Progenitor cell of endocrine pancreas (in vitro differentiated cells): Measurements from ENCODE around the gene MAP3K7. TPM values are rescaled to one million over a fixed set of nuclear protein-coding genes. Genes with fewer than 3 reads are reported as not detected.

ENCODE experiments used
- DNase-seq: peaks from one replicate; pipeline ENCODE4 v3.0.0; 2021; ENCODE audit warnings: low spot score; ENCODE audit not compliant: unreplicated experiment
- H3K27ac Mint-ChIP-seq: 2 replicates; pipeline ENCODE4 v1.8.0; 2021; ENCODE audit warnings: mild to moderate bottlenecking, moderate library complexity, mixed read lengths
- H3K27me3 Mint-ChIP-seq: 2 replicates; pipeline ENCODE4 v1.8.0; 2021; ENCODE audit warnings: mixed read lengths
- H3K36me3 Mint-ChIP-seq: 2 replicates; pipeline ENCODE4 v1.8.0; 2022; ENCODE audit warnings: mixed read lengths; ENCODE audit not compliant: insufficient read depth
- H3K4me1 Mint-ChIP-seq: 2 replicates; pipeline ENCODE4 v1.8.0; 2021; ENCODE audit warnings: low read depth, mixed read lengths
- H3K4me3 Mint-ChIP-seq: 2 replicates; pipeline ENCODE4 v1.8.0; 2021; ENCODE audit warnings: low read depth, mild to moderate bottlenecking, moderate library complexity, mixed read lengths
- H3K9me3 Mint-ChIP-seq: 2 replicates; pipeline ENCODE4 v1.8.0; 2021; ENCODE audit warnings: low read depth, mixed read lengths
- total RNA-seq: library from RNA; stranded (reverse); gene quantifications from 2 replicates; pipeline ENCODE4 v1.2.1, GENCODE V29; 2021
- TF ChIP-seq, protein P1 (sequence below): fragments of 200-600 bp; sonication (generic); IDR thresholded peaks from one replicate; pipeline ENCODE4 v1.5.0; 2021; ENCODE audit warnings: antibody characterized with exemption, mild to moderate bottlenecking; ENCODE audit not compliant: unreplicated experiment

MAP3K7 gene
- total RNA-seq, 1 donor from 2014 or later, result 41.6 TPM

- TF ChIP-seq, protein P1, sequence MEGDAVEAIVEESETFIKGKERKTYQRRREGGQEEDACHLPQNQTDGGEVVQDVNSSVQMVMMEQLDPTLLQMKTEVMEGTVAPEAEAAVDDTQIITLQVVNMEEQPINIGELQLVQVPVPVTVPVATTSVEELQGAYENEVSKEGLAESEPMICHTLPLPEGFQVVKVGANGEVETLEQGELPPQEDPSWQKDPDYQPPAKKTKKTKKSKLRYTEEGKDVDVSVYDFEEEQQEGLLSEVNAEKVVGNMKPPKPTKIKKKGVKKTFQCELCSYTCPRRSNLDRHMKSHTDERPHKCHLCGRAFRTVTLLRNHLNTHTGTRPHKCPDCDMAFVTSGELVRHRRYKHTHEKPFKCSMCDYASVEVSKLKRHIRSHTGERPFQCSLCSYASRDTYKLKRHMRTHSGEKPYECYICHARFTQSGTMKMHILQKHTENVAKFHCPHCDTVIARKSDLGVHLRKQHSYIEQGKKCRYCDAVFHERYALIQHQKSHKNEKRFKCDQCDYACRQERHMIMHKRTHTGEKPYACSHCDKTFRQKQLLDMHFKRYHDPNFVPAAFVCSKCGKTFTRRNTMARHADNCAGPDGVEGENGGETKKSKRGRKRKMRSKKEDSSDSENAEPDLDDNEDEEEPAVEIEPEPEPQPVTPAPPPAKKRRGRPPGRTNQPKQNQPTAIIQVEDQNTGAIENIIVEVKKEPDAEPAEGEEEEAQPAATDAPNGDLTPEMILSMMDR, result no peak
- no peak overlapping the region for H3K27ac Mint-ChIP-seq
- DNase-seq, result no peak
- H3K36me3 Mint-ChIP-seq, result no peaks in the 10 kb centered on the region
- no peak overlapping the region for H3K4me3 Mint-ChIP-seq
- no peaks in the 10 kb centered on the region for H3K4me1 Mint-ChIP-seq
- H3K27me3 Mint-ChIP-seq, result peaks cover 10% of the 10 kb centered on the region
- peaks cover 3% of the 10 kb centered on the region for H3K9me3 Mint-ChIP-seq
Measured at GRCh38 chr6:90484903-90485302, 102.0 kb downstream of the MAP3K7 start.

- H3K27me3 Mint-ChIP-seq, result peaks cover 14% of the 10 kb centered on the region
- no peaks in the 10 kb centered on the region for H3K4me1 Mint-ChIP-seq
- H3K36me3 Mint-ChIP-seq, result no peaks in the 10 kb centered on the region
- TF ChIP-seq, protein P1, result no peak
- peaks cover 3% of the 10 kb centered on the region for H3K9me3 Mint-ChIP-seq
- no peak for DNase-seq
- no peak overlapping the region for H3K27ac Mint-ChIP-seq
- no peak overlapping the region for H3K4me3 Mint-ChIP-seq
Measured at GRCh38 chr6:90484385-90484784, 102.5 kb downstream of the MAP3K7 start.

DNA sequence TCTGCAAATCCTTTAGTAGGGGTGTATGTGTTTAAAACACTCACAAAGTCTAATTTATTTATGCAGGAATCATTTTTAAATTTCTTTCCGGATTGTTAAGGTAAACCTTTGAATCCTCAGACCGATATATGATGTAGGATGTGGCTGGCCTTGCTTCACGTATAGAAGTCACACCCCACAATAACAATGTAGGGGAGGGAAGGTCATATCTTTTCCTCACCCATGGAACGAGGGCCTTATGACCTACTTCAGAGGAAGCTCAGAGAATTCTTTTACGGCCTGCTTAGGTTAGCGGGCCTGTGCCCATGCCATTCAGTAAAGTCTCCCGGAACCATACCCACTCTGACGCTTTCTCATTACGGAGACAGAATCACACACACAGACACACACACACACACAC is 102.9 kb downstream of the MAP3K7 start:
- Mint-ChIP-seq H3K27me3 (peaks cover 18% of the 10 kb centered on the region), H3K4me3 (no peak overlapping the region), H3K9me3 (peaks cover 3% of the 10 kb centered on the region), H3K27ac (no peak overlapping the region), H3K36me3 (no peaks in the 10 kb centered on the region), H3K4me1 (peaks cover 2% of the 10 kb centered on the region)
- no peak for DNase-seq
- TF ChIP-seq, protein P1, result no peak

DNA sequence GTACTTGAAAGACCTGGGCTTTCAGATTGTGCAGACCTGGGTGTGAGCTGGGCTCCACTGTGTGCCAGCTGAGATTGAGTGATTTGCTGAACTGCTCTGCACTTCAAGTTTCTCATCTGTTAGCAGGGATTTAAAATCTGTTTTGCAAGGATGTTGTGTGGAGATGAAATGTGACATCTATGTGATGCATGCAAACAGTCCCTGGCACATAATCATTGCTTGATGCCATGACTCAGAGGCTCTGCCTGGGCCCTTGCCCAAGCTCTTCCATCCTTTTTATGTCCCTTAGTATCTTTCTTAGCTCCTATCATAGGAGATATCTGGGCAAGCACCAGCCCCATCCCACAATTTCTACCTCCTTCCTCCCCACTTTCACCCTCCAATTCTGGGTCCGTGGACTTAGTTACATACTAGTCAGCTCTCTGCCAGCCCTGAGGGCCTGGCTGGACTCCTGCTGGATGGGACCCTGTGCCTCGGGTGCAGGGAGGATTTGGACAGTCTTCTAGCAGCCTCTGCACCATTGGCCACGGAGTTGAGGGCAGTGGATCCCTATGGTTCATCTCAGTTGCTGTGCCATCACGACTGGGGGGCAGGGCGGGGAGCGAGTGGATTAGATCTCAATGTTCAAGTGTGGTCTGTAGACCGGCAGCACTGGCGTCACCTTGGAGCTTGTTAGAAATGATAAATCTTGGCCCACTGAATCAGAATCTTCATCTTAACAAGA is 103.6 kb downstream of the MAP3K7 start:
- H3K27me3 Mint-ChIP-seq, result peaks cover 19% of the 10 kb centered on the region
- no peaks in the 10 kb centered on the region for H3K36me3 Mint-ChIP-seq
- H3K9me3 Mint-ChIP-seq, result peaks cover 3% of the 10 kb centered on the region
- TF ChIP-seq, protein P1, result no peak
- no peak overlapping the region for H3K4me3 Mint-ChIP-seq
- peaks cover 2% of the 10 kb centered on the region for H3K4me1 Mint-ChIP-seq
- DNase-seq, result no peak
- H3K27ac Mint-ChIP-seq, result no peak overlapping the region

GRCh38 chr6:90480666-90481065 is 106.2 kb downstream of the MAP3K7 start:
- H3K4me1 Mint-ChIP-seq, result peaks cover 2% of the 10 kb centered on the region
- no peak for DNase-seq
- no peaks in the 10 kb centered on the region for H3K36me3 Mint-ChIP-seq
- no peak overlapping the region for H3K4me3 Mint-ChIP-seq
- TF ChIP-seq, protein P1, result no peak
- H3K27ac Mint-ChIP-seq, result no peak overlapping the region
- H3K27me3 Mint-ChIP-seq, result peaks cover 19% of the 10 kb centered on the region
- no peaks in the 10 kb centered on the region for H3K9me3 Mint-ChIP-seq
